ENCODE results near the gene MYO15B. TPM values are rescaled to one million over a fixed set of nuclear protein-coding genes. Genes with fewer than 3 reads are reported as not detected.
"Not testable (repeated sequence)": the region's sequence is repeated elsewhere in the genome, so short reads cannot be mapped to it uniquely, and the experiment has no call there.

The MYO15B gene
- total RNA-seq, 2 donors from 2014 or later = 210 to 462 TPM

DNA sequence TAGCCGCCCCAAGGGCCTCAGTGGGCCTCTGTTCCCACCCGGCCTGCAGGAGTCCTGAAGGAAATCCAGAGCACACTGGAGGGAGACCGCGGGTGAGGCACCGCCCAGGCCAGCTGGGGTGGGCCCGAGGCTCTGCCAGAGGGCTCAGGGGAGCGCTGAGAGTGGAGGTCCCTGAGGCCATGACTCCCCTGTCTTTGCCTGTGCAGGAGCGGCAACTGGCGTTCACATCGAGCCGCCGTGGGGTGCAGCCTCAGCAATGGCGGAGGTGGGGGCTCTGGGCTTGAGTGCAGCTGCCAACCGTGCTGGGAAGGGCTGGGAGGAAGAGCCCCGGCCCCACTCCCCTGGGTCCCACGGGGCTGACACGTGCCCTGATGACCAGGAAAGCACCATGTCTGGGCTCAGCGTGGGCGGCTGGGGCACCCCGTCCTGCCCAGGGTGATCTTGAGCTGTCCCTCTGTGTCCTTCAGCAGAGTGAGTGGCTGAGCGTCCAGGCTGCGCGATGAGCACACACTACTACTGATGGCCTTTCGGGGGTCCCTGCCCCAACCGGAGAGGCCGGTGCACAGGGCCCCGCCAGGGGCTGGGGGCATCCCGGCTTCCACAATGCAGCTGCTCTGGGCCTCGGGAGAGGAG, 13.1 kb upstream of the MYO15B start:
- H3K4me3 ChIP-seq = no peak overlapping the region
- peaks cover 5% of the 10 kb centered on the region for H3K4me1 ChIP-seq
- peak overlapping the region; percentile 4 to 40 for H3K9ac ChIP-seq (ENCODE audit: low read depth in 2 of 2, low read length in 2 of 2)
- no peaks in the 10 kb centered on the region for H3K27me3 ChIP-seq
- no peak for TF ChIP-seq CTCF (IDR thresholded peaks at IDR 0.05)
- H3K36me3 ChIP-seq = no peaks in the 10 kb centered on the region
- intact Hi-C loops (cut with DNase I) = no loop called here
- H3K27ac ChIP-seq = peak overlapping the region; percentile 80
- no peak for DNase-seq
- H3K9me3 ChIP-seq = no peaks in the 10 kb centered on the region

- intact Hi-C loops (cut with DNase I) = no loop called here
Measured at GRCh38 chr17:75575197-75575596, 12.4 kb upstream of the MYO15B start.

GRCh38 chr17:75575728-75576127, 11.9 kb upstream of the MYO15B start:
- H3K27ac ChIP-seq = peak overlapping the region; percentile 80
- intact Hi-C loops (cut with DNase I) = no loop called here
- no peaks in the 10 kb centered on the region for H3K9me3 ChIP-seq
- peaks cover 5% of the 10 kb centered on the region for H3K4me1 ChIP-seq
- H3K27me3 ChIP-seq = no peaks in the 10 kb centered on the region
- no peak overlapping the region for H3K4me3 ChIP-seq
- no peak for TF ChIP-seq CTCF (IDR thresholded peaks at IDR 0.05)
- H3K36me3 ChIP-seq = no peaks in the 10 kb centered on the region
- no peak for DNase-seq
- H3K9ac ChIP-seq (ENCODE audit: low read depth in 2 of 2, low read length in 2 of 2) = peak overlapping the region; percentile 25 to 27

More at GRCh38 chr17:75575197-75575596, 12.4 kb upstream of the MYO15B start:
- DNase-seq = no peak
- peaks cover 5% of the 10 kb centered on the region for H3K4me1 ChIP-seq
- no peaks in the 10 kb centered on the region for H3K36me3 ChIP-seq
- no peaks in the 10 kb centered on the region for H3K27me3 ChIP-seq
- TF ChIP-seq CTCF (IDR thresholded peaks at IDR 0.05) = no peak
- H3K27ac ChIP-seq = peak overlapping the region; percentile 80
- H3K9me3 ChIP-seq = no peaks in the 10 kb centered on the region
- no peak overlapping the region for H3K4me3 ChIP-seq
- peak overlapping the region in 1 of 2 donors; percentile 27 for H3K9ac ChIP-seq (ENCODE audit: low read depth in 2 of 2, low read length in 2 of 2)

GRCh38 chr17:75576661-75577060, 10.9 kb upstream of the MYO15B start:
- H3K9me3 ChIP-seq = no peaks in the 10 kb centered on the region
- H3K27me3 ChIP-seq = no peaks in the 10 kb centered on the region
- H3K4me1 ChIP-seq = peaks cover 5% of the 10 kb centered on the region
- peak overlapping the region in 1 of 2 donors; percentile 61 for H3K9ac ChIP-seq (ENCODE audit: low read depth in 2 of 2, low read length in 2 of 2)
- H3K36me3 ChIP-seq = no peaks in the 10 kb centered on the region
- DNase-seq = no peak
- peak overlapping the region; percentile 80 for H3K27ac ChIP-seq
- no peak for TF ChIP-seq CTCF (IDR thresholded peaks at IDR 0.05)
- no peak overlapping the region for H3K4me3 ChIP-seq
- intact Hi-C loops (cut with DNase I) = no loop called here

GRCh38 chr17:75581121-75581725, 6.4 kb upstream of the MYO15B start:
- not testable (repeated sequence) for H3K9me3 ChIP-seq; H3K4me1 ChIP-seq; DNase-seq; H3K27me3 ChIP-seq; H3K36me3 ChIP-seq; H3K9ac ChIP-seq (ENCODE audit: low read depth in 2 of 2, low read length in 2 of 2); H3K4me3 ChIP-seq; H3K27ac ChIP-seq
- intact Hi-C loops (cut with DNase I) = loop anchor here (10.0 kb wide), 1 partner anchor 56 kb away; the partner anchor contains the start of gene LLGL2

GRCh38 chr17:75583197-75583596, 4.4 kb upstream of the MYO15B start:
- H3K27me3 ChIP-seq; H3K4me1 ChIP-seq; H3K9ac ChIP-seq (ENCODE audit: low read depth in 2 of 2, low read length in 2 of 2); H3K27ac ChIP-seq; H3K36me3 ChIP-seq; H3K4me3 ChIP-seq; DNase-seq; H3K9me3 ChIP-seq: not testable (repeated sequence)
- intact Hi-C loops (cut with DNase I) = loop anchor here (10.0 kb wide), 1 partner anchor 58 kb away; the partner anchor contains the start of gene LLGL2

Data from colonic mucosa (tissue), 4 donors.